Fibroblast of villous mesenchyme (primary cell): ENCODE results near the gene C16orf87. TPM values are rescaled to one million over a fixed set of nuclear protein-coding genes. Genes with fewer than 3 reads are reported as not detected.

ENCODE experiments used
- DNase-seq: peaks from one replicate; pipeline ENCODE4 v3.0.0-alpha.2; 2010; ENCODE audit warnings: low read depth
- H3K4me3 ChIP-seq: 2 replicates; pipeline ENCODE4 v1.5.1; 2011; ENCODE audit warnings: low read depth, mild to moderate bottlenecking, low read length
- total RNA-seq: library from RNA; depleted of rRNA; stranded (reverse); fragments of >200 nt; gene quantifications from 2 replicates; pipeline ENCODE4 v1.2.3, GENCODE V29; 2012
- TF ChIP-seq, protein P1 (sequence below): IDR thresholded peaks from 2 replicates; pipeline ENCODE4 v1.5.1; 2012; ENCODE audit warnings: low read depth, mild to moderate bottlenecking, low read length; ENCODE audit not compliant: insufficient read depth

C16orf87 gene
- total RNA-seq, 1 donor, result 14.7 TPM

DNA sequence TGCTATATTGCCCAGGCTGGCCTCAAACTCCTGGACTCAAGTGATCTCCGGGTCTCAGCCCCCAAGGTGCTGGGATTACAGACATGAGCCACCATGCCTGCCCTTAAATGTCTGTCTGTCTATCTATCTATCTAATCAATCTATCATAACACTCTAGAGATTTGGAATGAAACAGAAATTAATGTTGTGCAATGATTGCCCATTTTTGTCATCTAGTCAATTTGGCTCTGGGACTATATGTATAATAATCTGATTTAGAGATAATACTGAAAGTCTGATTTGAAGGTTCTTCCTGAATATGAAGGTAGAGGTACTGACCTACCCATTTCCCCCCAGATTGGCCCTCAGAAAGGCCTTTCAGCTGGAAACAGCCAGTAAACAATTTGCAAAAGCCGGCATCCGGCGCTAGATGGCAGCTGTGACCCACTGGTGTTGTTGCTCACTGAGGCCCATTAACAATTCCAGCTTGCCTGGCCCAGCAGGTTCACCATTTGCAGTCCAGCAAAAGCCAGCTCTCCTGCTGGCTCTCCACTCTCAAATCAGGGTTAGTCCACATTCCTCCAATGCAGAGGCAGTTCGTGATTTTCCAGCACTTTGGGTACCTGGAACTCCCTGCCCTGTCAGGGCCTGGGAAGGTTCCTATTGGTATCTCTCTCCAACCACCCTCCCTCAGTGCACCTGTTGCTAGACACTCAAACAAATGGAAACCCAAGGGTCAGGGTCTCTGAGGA, 22.9 kb upstream of the C16orf87 start:
- H3K4me3 ChIP-seq, result no peak overlapping the region
- TF ChIP-seq, protein P1, sequence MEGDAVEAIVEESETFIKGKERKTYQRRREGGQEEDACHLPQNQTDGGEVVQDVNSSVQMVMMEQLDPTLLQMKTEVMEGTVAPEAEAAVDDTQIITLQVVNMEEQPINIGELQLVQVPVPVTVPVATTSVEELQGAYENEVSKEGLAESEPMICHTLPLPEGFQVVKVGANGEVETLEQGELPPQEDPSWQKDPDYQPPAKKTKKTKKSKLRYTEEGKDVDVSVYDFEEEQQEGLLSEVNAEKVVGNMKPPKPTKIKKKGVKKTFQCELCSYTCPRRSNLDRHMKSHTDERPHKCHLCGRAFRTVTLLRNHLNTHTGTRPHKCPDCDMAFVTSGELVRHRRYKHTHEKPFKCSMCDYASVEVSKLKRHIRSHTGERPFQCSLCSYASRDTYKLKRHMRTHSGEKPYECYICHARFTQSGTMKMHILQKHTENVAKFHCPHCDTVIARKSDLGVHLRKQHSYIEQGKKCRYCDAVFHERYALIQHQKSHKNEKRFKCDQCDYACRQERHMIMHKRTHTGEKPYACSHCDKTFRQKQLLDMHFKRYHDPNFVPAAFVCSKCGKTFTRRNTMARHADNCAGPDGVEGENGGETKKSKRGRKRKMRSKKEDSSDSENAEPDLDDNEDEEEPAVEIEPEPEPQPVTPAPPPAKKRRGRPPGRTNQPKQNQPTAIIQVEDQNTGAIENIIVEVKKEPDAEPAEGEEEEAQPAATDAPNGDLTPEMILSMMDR, result peak; percentile 85
- DNase-seq, result peak; percentile 72

DNA sequence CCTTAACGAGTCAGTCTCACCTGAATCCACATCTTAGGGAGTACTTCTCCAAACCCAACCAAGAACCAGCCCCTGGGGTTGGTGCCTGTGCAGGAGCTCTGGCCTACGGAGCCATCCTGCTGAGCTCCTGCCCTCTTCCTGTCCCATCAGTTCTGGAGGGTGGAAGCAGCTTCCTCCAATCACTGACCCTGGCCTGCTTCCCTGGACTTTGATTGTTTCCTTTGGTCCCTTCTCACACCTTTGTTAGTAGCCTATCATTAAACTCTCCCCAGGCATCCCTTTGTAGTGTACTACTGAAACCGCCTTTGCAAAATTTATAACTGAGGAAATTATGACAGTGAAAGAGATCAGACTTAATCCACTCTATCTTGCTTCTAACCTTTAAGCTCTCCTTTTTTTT, 21.1 kb upstream of the C16orf87 start:
- no peak for DNase-seq
- no peak overlapping the region for H3K4me3 ChIP-seq
- TF ChIP-seq, protein P1, result no peak

DNA sequence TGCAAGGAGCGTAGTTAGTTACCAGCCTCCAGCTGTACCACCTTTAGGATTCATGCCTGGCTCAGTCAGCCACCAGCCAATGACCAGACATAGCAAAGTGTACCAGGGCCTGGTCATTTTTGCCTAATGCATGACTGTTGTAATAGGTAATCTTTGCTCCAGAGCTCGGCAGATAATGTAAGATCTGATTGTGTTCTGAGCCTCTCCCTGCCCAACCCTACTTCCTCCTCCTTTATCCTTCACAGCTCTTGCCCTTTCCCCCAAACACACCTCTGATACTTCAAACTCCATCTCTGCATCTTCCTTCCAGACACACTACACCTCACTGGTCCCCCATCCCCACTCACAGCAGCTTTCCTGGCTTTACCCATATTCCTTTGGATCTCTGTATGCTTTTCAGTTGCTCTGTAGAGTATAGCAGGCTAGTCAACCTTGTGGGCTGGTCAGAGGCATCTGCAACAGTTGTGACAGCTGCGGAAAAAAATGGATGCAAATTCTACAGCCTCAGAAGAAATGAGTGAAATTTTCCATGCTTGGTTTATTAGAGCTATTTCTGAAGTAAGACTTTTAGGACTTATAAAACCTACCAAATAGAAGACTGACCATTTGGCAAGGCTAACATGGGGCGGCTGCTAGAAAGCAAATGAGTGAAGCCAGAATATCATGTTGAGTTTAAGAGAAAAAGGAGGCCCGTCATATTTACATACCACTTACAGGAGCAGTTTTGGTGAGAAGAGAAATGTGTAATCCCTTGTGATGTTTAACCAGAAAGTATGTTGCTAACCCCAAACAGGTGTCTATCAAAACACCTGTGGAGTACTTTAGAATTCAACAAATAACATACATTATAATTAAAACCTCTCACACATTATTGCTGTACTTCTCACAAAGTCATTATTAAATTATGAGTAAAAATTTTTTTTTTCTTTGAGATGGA, 19.9 kb upstream of the C16orf87 start:
- no peak for DNase-seq
- TF ChIP-seq, protein P1, result no peak
- H3K4me3 ChIP-seq, result no peak overlapping the region

DNA sequence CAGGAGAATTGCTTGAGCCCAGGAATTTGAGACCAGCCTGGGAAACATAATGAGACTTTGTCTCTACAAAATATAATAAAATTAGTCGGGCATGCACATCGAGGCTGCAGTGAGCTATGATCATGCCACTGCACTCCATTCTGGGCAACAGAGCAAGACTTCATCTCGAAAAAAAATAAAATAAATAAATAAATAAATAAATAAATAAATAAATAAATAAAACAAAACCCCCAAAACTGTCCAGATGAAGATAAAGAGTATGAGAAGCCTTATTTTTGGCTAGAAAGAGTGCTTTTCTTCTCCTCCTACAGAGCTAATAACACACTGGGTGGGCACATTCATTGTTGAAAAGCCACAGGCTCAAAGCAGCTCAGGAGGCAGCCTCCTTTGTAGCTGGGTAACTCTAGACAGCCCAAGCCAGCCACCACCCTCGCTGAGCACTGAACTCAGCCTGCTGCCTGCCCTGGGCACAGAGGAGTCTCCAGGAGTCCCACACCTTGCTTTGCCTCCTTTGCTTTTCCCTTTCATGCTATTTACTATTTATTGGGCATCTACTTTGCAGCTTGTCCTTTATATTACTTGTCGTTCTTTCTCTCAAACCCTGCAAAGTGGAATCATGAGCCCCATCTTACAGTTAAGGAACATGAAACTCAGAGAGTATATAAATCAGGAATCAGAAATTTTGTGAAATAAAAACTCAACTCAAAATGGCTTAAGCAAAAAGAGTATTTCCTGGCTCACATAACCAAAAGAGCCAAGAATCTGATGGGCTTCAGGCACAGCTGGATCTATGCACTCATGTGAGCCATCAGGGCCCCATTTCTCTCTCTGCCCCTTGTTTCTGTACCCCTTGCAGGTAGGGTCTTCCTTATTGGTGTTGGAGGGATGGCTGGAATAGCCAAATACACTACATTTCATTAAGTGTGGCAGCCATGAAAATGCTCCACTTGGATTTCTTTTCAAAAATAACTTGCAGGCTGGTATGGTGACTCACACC, 18.1 kb upstream of the C16orf87 start:
- DNase-seq, result no peak
- TF ChIP-seq, protein P1, result no peak
- no peak overlapping the region for H3K4me3 ChIP-seq

DNA sequence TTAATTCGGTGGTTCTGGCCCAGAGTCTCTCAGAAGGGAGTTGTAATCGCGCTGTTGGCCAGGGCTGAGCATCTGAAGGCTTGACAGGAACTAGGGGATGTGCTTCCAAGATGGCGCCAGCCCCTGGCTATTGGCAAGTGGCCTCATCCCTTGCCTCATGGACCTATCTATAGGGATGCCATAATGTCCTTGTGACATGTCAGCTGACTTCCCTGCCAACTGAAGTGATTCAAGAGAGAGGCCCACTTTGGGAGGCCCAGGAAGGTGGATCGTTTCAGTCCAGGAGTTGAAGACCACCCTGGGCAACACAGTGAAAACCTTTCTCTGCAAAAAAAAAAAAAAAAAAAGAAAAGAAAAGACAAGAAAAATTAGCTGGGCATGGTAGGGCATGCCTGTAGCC, 15.0 kb upstream of the C16orf87 start:
- H3K4me3 ChIP-seq, result no peak overlapping the region
- TF ChIP-seq, protein P1, result no peak
- DNase-seq, result no peak

DNA sequence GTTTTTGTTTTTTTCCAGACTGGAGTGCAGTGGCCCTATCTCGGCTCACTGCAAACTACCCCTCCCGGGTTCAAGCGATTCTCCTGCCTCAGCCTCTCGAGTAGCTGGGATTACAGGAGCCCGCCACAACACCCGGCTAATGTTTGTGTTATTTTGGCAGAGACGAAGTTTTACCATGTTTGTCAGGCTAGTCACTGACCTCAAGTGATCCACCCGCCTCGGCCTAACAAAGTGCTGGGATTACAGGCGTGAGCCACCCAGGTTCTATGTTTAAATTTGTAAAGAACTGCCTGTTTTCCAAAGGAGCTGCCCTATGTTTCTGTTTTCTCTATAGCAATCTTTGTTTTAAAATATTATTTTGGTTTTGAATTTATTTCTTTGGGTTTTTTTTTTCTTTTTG, 13.8 kb upstream of the C16orf87 start:
- DNase-seq, result peak; percentile 72
- TF ChIP-seq, protein P1, result no peak

More for the DNA sequence above, 13.8 kb upstream of the C16orf87 start:
- H3K4me3 ChIP-seq, result no peak overlapping the region
